Neural cell (in vitro differentiated cells): ENCODE results near the gene PALD1.

Experiments
- EP300 ChIP-seq: fragments of 450-650 bp; conservative IDR thresholded peaks from 2 replicates; pipeline ENCODE4 v1.6.1; 2014; ENCODE audit warnings: antibody characterized with exemption, mild to moderate bottlenecking, moderate library complexity; ENCODE audit not compliant: poor library complexity, severe bottlenecking
- EZH2 ChIP-seq: fragments of 200-600, 300-800 bp; shearing (Covaris generic), sonication (generic); IDR thresholded peaks from 2 replicates; pipeline ENCODE4 v1.6.1; 2014; ENCODE audit warnings: antibody characterized with exemption, low read length, borderline replicate concordance, mild to moderate bottlenecking; ENCODE audit not compliant: insufficient read depth, poor library complexity, severe bottlenecking
- POLR2AphosphoS5 ChIP-seq: IDR thresholded peaks from 2 replicates; pipeline ENCODE4 v1.6.1; 2012
- RAD21 ChIP-seq: fragments of 450-650 bp; conservative IDR thresholded peaks from 2 replicates; pipeline ENCODE4 v1.6.1; 2014; ENCODE audit warnings: antibody characterized with exemption, mild to moderate bottlenecking, moderate library complexity
- SMC3 ChIP-seq: fragments of 450-650 bp; conservative IDR thresholded peaks from 2 replicates; pipeline ENCODE4 v1.6.1; 2014; ENCODE audit warnings: antibody characterized with exemption, mild to moderate bottlenecking, moderate library complexity; ENCODE audit not compliant: poor library complexity
- TAF1 ChIP-seq: IDR thresholded peaks from 2 replicates; pipeline ENCODE4 v1.6.1; 2012; ENCODE audit warnings: low read depth
- TF ChIP-seq, protein P1 (sequence below): fragments of 450-650 bp; IDR thresholded peaks from 2 replicates; pipeline ENCODE4 v1.5.1; 2014; ENCODE audit warnings: antibody characterized with exemption, mild to moderate bottlenecking, moderate library complexity; ENCODE audit not compliant: poor library complexity, severe bottlenecking
- TF ChIP-seq, protein P2 (sequence below): IDR thresholded peaks from 2 replicates; pipeline ENCODE4 v1.6.1; 2012; ENCODE audit warnings: borderline replicate concordance

DNA sequence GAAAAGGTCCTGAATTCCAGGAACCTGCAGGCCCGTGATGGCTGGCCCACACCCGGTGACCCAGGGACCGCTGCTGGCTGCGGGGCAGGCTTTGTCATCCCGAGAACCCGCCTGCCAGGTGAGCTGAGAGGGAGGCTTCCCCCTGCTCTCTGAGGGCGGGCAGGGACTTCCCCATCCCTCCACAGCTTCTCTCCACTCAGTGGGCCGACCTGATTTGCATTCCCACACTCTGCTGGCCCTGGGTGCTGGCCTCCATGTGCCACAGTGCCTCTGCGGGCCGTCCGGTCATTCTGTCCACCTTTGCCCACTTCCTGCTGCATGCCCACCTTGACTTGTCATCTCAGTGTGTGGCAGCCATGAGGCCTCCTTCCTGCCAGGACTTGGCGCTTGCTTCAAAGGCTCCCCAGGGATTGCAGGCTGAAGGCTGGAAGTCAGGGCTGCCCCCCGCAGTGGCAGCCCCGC is 35.3 kb downstream of the PALD1 start:
- no peak for TF ChIP-seq EP300
- TF ChIP-seq, protein P1, sequence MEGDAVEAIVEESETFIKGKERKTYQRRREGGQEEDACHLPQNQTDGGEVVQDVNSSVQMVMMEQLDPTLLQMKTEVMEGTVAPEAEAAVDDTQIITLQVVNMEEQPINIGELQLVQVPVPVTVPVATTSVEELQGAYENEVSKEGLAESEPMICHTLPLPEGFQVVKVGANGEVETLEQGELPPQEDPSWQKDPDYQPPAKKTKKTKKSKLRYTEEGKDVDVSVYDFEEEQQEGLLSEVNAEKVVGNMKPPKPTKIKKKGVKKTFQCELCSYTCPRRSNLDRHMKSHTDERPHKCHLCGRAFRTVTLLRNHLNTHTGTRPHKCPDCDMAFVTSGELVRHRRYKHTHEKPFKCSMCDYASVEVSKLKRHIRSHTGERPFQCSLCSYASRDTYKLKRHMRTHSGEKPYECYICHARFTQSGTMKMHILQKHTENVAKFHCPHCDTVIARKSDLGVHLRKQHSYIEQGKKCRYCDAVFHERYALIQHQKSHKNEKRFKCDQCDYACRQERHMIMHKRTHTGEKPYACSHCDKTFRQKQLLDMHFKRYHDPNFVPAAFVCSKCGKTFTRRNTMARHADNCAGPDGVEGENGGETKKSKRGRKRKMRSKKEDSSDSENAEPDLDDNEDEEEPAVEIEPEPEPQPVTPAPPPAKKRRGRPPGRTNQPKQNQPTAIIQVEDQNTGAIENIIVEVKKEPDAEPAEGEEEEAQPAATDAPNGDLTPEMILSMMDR, result no peak
- no peak for TF ChIP-seq EZH2
- no peak for TF ChIP-seq TAF1
- TF ChIP-seq, protein P2, sequence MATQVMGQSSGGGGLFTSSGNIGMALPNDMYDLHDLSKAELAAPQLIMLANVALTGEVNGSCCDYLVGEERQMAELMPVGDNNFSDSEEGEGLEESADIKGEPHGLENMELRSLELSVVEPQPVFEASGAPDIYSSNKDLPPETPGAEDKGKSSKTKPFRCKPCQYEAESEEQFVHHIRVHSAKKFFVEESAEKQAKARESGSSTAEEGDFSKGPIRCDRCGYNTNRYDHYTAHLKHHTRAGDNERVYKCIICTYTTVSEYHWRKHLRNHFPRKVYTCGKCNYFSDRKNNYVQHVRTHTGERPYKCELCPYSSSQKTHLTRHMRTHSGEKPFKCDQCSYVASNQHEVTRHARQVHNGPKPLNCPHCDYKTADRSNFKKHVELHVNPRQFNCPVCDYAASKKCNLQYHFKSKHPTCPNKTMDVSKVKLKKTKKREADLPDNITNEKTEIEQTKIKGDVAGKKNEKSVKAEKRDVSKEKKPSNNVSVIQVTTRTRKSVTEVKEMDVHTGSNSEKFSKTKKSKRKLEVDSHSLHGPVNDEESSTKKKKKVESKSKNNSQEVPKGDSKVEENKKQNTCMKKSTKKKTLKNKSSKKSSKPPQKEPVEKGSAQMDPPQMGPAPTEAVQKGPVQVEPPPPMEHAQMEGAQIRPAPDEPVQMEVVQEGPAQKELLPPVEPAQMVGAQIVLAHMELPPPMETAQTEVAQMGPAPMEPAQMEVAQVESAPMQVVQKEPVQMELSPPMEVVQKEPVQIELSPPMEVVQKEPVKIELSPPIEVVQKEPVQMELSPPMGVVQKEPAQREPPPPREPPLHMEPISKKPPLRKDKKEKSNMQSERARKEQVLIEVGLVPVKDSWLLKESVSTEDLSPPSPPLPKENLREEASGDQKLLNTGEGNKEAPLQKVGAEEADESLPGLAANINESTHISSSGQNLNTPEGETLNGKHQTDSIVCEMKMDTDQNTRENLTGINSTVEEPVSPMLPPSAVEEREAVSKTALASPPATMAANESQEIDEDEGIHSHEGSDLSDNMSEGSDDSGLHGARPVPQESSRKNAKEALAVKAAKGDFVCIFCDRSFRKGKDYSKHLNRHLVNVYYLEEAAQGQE, result no peak
- no peak for TF ChIP-seq POLR2AphosphoS5
- TF ChIP-seq SMC3, result no peak
- no peak for TF ChIP-seq RAD21
